HepG2 (cell line): Measurements from ENCODE around the gene RAPGEF5. TPM values are rescaled to one million over a fixed set of nuclear protein-coding genes. Genes with fewer than 3 reads are reported as not detected.

Source experiments
- FUBP1 ChIP-seq: sonication (generic); formaldehyde crosslinking; IDR thresholded peaks from 2 replicates; pipeline ENCODE4 v1.5.1; 2020; ENCODE audit warnings: missing genetic modification reagents, mild to moderate bottlenecking, borderline replicate concordance
- HNRNPK ChIP-seq: fragments of 200-400 bp; formaldehyde crosslinking; IDR thresholded peaks from 2 replicates; pipeline ENCODE4 v1.6.1; 2018; ENCODE audit warnings: low read length, low read depth, moderate library complexity, mild to moderate bottlenecking; ENCODE audit not compliant: poor library complexity, severe bottlenecking
- NFKB2 ChIP-seq: sonication (generic); formaldehyde crosslinking; IDR thresholded peaks from 2 replicates; pipeline ENCODE4 v1.4.0; 2020; ENCODE audit warnings: missing genetic modification reagents, borderline replicate concordance
- TAF1 ChIP-seq: sonication (generic); formaldehyde crosslinking; IDR thresholded peaks from 2 replicates; pipeline ENCODE4 v1.4.0; 2020; ENCODE audit warnings: missing genetic modification reagents
- ZMAT3 ChIP-seq: sonication (generic); formaldehyde crosslinking; conservative IDR thresholded peaks from 2 replicates; pipeline ENCODE4 v1.7.0; 2021; ENCODE audit warnings: missing genetic modification reagents
- ZMYM4 ChIP-seq: sonication (generic); formaldehyde crosslinking; IDR thresholded peaks from 2 replicates; pipeline ENCODE4 v1.8.1; 2023; ENCODE audit warnings: mild to moderate bottlenecking, missing genetic modification reagents
- polyA plus RNA-seq, 8 experiments: library from polyadenylated mRNA; depleted of rRNA in 3 of 8; stranded (reverse) in 7 of 8; unstranded in 1 of 8; fragments of >200 nt; fragmentation: Illumina TruSeq in 4 of 8; extraction: Trizol in 4 of 8; gene quantifications; 2 replicates each; pipeline versions ENCODE4 v1.2.1 to v1.2.3, GENCODE V29; 2011 to 2016; ENCODE audit warnings: low read depth in 4 of 8, missing spikeins in 1 of 8, mixed read lengths in 1 of 8; ENCODE audit not compliant: insufficient read depth in 1 of 8
- total RNA-seq, 5 experiments: library from RNA; depleted of rRNA; stranded (reverse); fragments of >200 nt; fragmentation: Illumina TruSeq; extraction: Trizol; gene quantifications; 2 replicates each; pipeline ENCODE4 v1.2.3, GENCODE V29; 2016; ENCODE audit warnings: low read depth in 1 of 5
- TF ChIP-seq, protein P1 (sequence below): conservative IDR thresholded peaks from 2 replicates; pipeline ENCODE4 v1.6.1; 2018; ENCODE audit warnings: missing genetic modification reagents
- TF ChIP-seq, protein P2 (sequence below): sonication (generic); formaldehyde crosslinking; IDR thresholded peaks from 2 replicates; pipeline ENCODE4 v1.8.0; 2022; ENCODE audit warnings: missing genetic modification reagents, low read depth, mild to moderate bottlenecking, borderline replicate concordance
- TF ChIP-seq, protein P3 (sequence below): sonication (generic); formaldehyde crosslinking; IDR thresholded peaks from 2 replicates; pipeline ENCODE4 v1.9.0; 2022; ENCODE audit warnings: low read depth, missing genetic modification reagents

Gene RAPGEF5
- total and polyA plus RNA-seq, 2 of the 13 experiments (the other 11 are each of a cell fraction or from before 2014, with no cell fraction given), result 17.1 to 23.4 TPM

- TF ChIP-seq, protein P1, sequence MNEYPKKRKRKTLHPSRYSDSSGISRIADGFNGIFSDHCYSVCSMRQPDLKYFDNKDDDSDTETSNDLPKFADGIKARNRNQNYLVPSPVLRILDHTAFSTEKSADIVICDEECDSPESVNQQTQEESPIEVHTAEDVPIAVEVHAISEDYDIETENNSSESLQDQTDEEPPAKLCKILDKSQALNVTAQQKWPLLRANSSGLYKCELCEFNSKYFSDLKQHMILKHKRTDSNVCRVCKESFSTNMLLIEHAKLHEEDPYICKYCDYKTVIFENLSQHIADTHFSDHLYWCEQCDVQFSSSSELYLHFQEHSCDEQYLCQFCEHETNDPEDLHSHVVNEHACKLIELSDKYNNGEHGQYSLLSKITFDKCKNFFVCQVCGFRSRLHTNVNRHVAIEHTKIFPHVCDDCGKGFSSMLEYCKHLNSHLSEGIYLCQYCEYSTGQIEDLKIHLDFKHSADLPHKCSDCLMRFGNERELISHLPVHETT (CRISPR knock-in tag), result no peak
- TF ChIP-seq HNRNPK (no peak), ZMYM4 (CRISPR knock-in tag) (no peak), NFKB2 (CRISPR knock-in tag) (no peak), ZMAT3 (CRISPR knock-in tag) (no peak), FUBP1 (CRISPR knock-in tag) (no peak), TAF1 (CRISPR knock-in tag) (no peak)
- TF ChIP-seq, protein P2, sequence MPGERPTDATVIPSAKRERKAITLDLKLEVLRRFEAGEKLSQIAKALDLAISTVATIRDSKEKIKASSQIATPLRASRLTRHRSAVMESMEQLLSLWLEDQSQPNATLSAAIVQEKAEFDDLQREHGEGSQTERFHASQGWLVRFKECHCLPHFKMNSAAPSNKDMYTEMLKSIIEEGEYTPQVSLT (CRISPR knock-in tag), result no peak
- TF ChIP-seq, protein P3, sequence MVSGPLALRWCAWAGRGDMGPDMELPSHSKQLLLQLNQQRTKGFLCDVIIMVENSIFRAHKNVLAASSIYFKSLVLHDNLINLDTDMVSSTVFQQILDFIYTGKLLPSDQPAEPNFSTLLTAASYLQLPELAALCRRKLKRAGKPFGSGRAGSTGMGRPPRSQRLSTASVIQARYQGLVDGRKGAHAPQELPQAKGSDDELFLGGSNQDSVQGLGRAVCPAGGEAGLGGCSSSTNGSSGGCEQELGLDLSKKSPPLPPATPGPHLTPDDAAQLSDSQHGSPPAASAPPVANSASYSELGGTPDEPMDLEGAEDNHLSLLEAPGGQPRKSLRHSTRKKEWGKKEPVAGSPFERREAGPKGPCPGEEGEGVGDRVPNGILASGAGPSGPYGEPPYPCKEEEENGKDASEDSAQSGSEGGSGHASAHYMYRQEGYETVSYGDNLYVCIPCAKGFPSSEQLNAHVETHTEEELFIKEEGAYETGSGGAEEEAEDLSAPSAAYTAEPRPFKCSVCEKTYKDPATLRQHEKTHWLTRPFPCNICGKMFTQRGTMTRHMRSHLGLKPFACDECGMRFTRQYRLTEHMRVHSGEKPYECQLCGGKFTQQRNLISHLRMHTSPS (CRISPR knock-in tag), result no peak
Measured at GRCh38 chr7:22087861-22088260, 269.1 kb downstream of the RAPGEF5 start (continued).
